ENCODE results near the gene NME7.

- TF ChIP-seq, protein P1, sequence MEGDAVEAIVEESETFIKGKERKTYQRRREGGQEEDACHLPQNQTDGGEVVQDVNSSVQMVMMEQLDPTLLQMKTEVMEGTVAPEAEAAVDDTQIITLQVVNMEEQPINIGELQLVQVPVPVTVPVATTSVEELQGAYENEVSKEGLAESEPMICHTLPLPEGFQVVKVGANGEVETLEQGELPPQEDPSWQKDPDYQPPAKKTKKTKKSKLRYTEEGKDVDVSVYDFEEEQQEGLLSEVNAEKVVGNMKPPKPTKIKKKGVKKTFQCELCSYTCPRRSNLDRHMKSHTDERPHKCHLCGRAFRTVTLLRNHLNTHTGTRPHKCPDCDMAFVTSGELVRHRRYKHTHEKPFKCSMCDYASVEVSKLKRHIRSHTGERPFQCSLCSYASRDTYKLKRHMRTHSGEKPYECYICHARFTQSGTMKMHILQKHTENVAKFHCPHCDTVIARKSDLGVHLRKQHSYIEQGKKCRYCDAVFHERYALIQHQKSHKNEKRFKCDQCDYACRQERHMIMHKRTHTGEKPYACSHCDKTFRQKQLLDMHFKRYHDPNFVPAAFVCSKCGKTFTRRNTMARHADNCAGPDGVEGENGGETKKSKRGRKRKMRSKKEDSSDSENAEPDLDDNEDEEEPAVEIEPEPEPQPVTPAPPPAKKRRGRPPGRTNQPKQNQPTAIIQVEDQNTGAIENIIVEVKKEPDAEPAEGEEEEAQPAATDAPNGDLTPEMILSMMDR (IDR thresholded peaks at IDR 0.05), result no peak
- TF ChIP-seq POLR2A (IDR thresholded peaks at IDR 0.05) (no peak), POLR2AphosphoS5 (IDR thresholded peaks at IDR 0.05) (no peak), EP300 (IDR thresholded peaks at IDR 0.05; ENCODE audit: low read depth) (no peak)
Measured at GRCh38 chr1:169309178-169310166, 58.1 kb downstream of the NME7 start.
